ENCODE measurements around the gene BHLHE40. TPM values are rescaled to one million over a fixed set of nuclear protein-coding genes. Genes with fewer than 3 reads are reported as not detected.

Gene BHLHE40
- total and polyA plus RNA-seq, 2 of the 13 experiments (the other 11 are each of a cell fraction or from before 2014, with no cell fraction given): 1.8 to 51.0 TPM

- ChIA-PET CTCF (ENCODE audit: low intra/inter-chr PET ratio, low total read pairs) (no interaction called here), POLR2A (interaction anchor here (1.1 kb wide), 1 partner anchor 15 kb away, joined by 3 read pairs; no protein-coding TSS in a partner anchor)
- no peak overlapping the region for H3K4me3 ChIP-seq (replicated peaks in 1 of 3; ENCODE audit: insufficient read depth in 1 of 3, low read depth in 2 of 3, low read length in 3 of 3)
- no peak overlapping the region for H3K27ac ChIP-seq (ENCODE audit: extremely low read length, insufficient read depth, low read length)
- in situ Hi-C loops (cut with HindIII; ENCODE audit: extremely low pct_ligation_motif_present, low pct_unique_long_range_greater_than_20kb) (no loop called here), intact Hi-C loops (cut with micrococcal nuclease; ENCODE audit: unreplicated experiment) (no loop called here)
- 53% methylated on average over 4 of the region's 4 CpGs for WGBS (ENCODE audit: low lambda C conversion rate)
- no peak overlapping the region for H3K4me2 ChIP-seq (ENCODE audit: low read depth, low read length)
- no peak for TF ChIP-seq ZNF629 (CRISPR knock-in tag; conservative IDR thresholded peaks at IDR 0.05)
- TF ChIP-seq E2F5 (CRISPR knock-in tag; conservative IDR thresholded peaks at IDR 0.05): no peak
- no peak for TF ChIP-seq ZNF180 (CRISPR knock-in tag; IDR thresholded peaks at IDR 0.05; ENCODE audit: borderline replicate concordance, low read depth)
- no peak for TF ChIP-seq ZNF777 (CRISPR knock-in tag; IDR thresholded peaks at IDR 0.05)
- no peak for TF ChIP-seq MXD3 (CRISPR knock-in tag; IDR thresholded peaks at IDR 0.05)
- TF ChIP-seq RERE (CRISPR knock-in tag; IDR thresholded peaks at IDR 0.05; ENCODE audit: low read depth): no peak
- TF ChIP-seq ZNF850 (CRISPR knock-in tag; conservative IDR thresholded peaks at IDR 0.05): no peak
- TF ChIP-seq ZBTB42 (CRISPR knock-in tag; IDR thresholded peaks at IDR 0.05): no peak
- TF ChIP-seq HDAC2 (CRISPR knock-in tag; IDR thresholded peaks at IDR 0.05): no peak
- DNase-seq (ENCODE audit: low spot score) (no peak), ATAC-seq (no peak), FAIRE-seq (no peak)
- peaks cover 3 to 29% of the 10 kb centered on the region in 2 experiments; a peak in 4 of 5 replicates for H3K27me3 ChIP-seq (ENCODE audit: control insufficient read depth in 1 of 2, insufficient read depth in 2 of 2, low read length in 2 of 2)
- H4K20me1 ChIP-seq (ENCODE audit: insufficient read depth, low read length): no peaks in the 10 kb centered on the region
- BruUV-seq (replicated peaks): no TSS peak
- no peak overlapping the region for H3K9ac ChIP-seq (ENCODE audit: insufficient read depth, low read depth, low read length)
- no peaks in the 10 kb centered on the region for H3K79me2 ChIP-seq (ENCODE audit: insufficient read depth, low read length)
- no peaks in the 10 kb centered on the region for H3K9me3 ChIP-seq (ENCODE audit: low read length)
- no peak overlapping the region for H2AFZ ChIP-seq (ENCODE audit: low read length)
- no peaks in the 10 kb centered on the region for H3K36me3 ChIP-seq (replicated peaks in 1 of 2; ENCODE audit: control insufficient read depth in 1 of 2, insufficient read depth in 2 of 2, low read length in 2 of 2)
- peaks cover 41% of the 10 kb centered on the region for H3K4me1 ChIP-seq (ENCODE audit: insufficient read depth, low read length)
These were observed 21.9 kb downstream of the BHLHE40 start for GRCh38 chr3:5001135-5001534.
